B cell (primary cell): Measurements from ENCODE around the gene ERLEC1. TPM values are rescaled to one million over a fixed set of nuclear protein-coding genes. Genes with fewer than 3 reads are reported as not detected.
A peak's percentile ranks its signal among the peaks of the same experiment; 100 is the strongest.

Experiments
- ATAC-seq: fragments of 200-7000 bp; cut with Tn5 transposase; one replicate; pipeline ENCODE4 v1.10.0; 2021; ENCODE audit warnings: low read depth, mild to moderate bottlenecking, moderate number of reproducible peaks, moderate library complexity
- CTCF ChIA-PET: fragments of 350-600 bp; sonication (Branson Sonifier 250); formaldehyde crosslinking; loops from one replicate; lab custom pipeline; 2021; ENCODE audit warnings: antibody characterized with exemption, inconsistent platforms; lab: Charles Lee
- POLR2A ChIA-PET: fragments of 350-600 bp; sonication (Branson Sonifier 250); formaldehyde crosslinking; loops from one replicate; lab custom pipeline; 2021; ENCODE audit warnings: antibody characterized with exemption; lab: Charles Lee
- DNase-seq: peaks from one replicate; pipeline ENCODE4 v3.0.0; 2013
- H2AFZ ChIP-seq: 2 replicates; pipeline ENCODE4 v1.6.1; 2012; ENCODE audit warnings: mild to moderate bottlenecking, low read depth, low read length; ENCODE audit not compliant: insufficient read depth, poor library complexity, severe bottlenecking
- H3K27ac ChIP-seq, 2 donors: 1 replicate in 1 of 2; 2 replicates in 1 of 2; pipeline ENCODE4 v1.5.1; 2012 to 2013; ENCODE audit warnings: low read length in 2 of 2, mild to moderate bottlenecking in 2 of 2, moderate library complexity in 1 of 2
- H3K27me3 ChIP-seq, 4 experiments: fragments of 200-600 bp in 1 of 4; sonication (generic) in 1 of 4; replicated peaks in 1 of 4; 1 replicate in 2 of 4; 2 replicates in 2 of 4; pipeline versions ENCODE4 v1.6.1 to v1.7.0; 2013 to 2016; ENCODE audit warnings: low read length in 3 of 4, mild to moderate bottlenecking in 2 of 4, mixed read lengths in 1 of 4, moderate library complexity in 1 of 4; ENCODE audit not compliant: insufficient read depth in 4 of 4, control insufficient read depth in 3 of 4; ENCODE audit errors: control extremely low read depth in 1 of 4
- H3K36me3 ChIP-seq, 2 experiments: replicated peaks in 1 of 2; 1 replicate in 1 of 2; 2 replicates in 1 of 2; pipeline versions ENCODE4 v1.6.1 to v1.7.1; 2013; ENCODE audit warnings: low read length in 1 of 2; ENCODE audit not compliant: insufficient read depth in 2 of 2, control insufficient read depth in 1 of 2; ENCODE audit errors: control extremely low read depth in 1 of 2, extremely low read depth in 1 of 2
- H3K4me1 ChIP-seq, 2 donors: fragments of 200-600 bp in 1 of 2; sonication (generic) in 1 of 2; 1 replicate in 1 of 2; 2 replicates in 1 of 2; pipeline versions ENCODE4 v1.5.1 to v1.6.1; 2013 to 2017; ENCODE audit warnings: low read length in 2 of 2; ENCODE audit not compliant: control insufficient read depth in 2 of 2, insufficient read depth in 2 of 2
- H3K4me2 ChIP-seq: replicated peaks from 2 replicates; pipeline ENCODE3; 2012; ENCODE audit warnings: mild to moderate bottlenecking, low read depth, low read length; ENCODE audit not compliant: poor library complexity, severe bottlenecking
- H3K4me3 ChIP-seq, 5 experiments: fragments of 200-600 bp in 1 of 5; sonication (generic) in 1 of 5; 1 replicate in 3 of 5; 2 replicates in 2 of 5; pipeline versions ENCODE4 v1.5.1 to v1.7.0; 2011 to 2016; ENCODE audit warnings: low read length in 4 of 5, mild to moderate bottlenecking in 4 of 5, low read depth in 2 of 5, control low read depth in 1 of 5, moderate library complexity in 1 of 5; ENCODE audit not compliant: insufficient read depth in 1 of 5; ENCODE audit errors: control extremely low read depth in 1 of 5, extremely low read depth in 1 of 5
- H3K79me2 ChIP-seq: fragments of 200-600 bp; sonication (generic); one replicate; pipeline ENCODE4 v1.6.0; 2016; ENCODE audit warnings: low read length; ENCODE audit not compliant: control insufficient read depth, insufficient read depth
- H3K9ac ChIP-seq: fragments of 200-600 bp; sonication (generic); 2 replicates; pipeline ENCODE4 v1.6.1; 2017; ENCODE audit warnings: mild to moderate bottlenecking, low read length, moderate library complexity
- H3K9me3 ChIP-seq, 3 donors: one replicate each; pipeline versions ENCODE4 v1.6.1 to v1.7.1; 2013; ENCODE audit warnings: low read length in 2 of 3; ENCODE audit not compliant: control insufficient read depth in 2 of 3, insufficient read depth in 1 of 3; ENCODE audit errors: control extremely low read depth in 1 of 3
- H4K20me1 ChIP-seq: 2 replicates; pipeline ENCODE4 v1.6.0; 2012; ENCODE audit warnings: mild to moderate bottlenecking, low read length; ENCODE audit not compliant: insufficient read depth, control insufficient read depth, poor library complexity, severe bottlenecking
- H3K27ac Mint-ChIP-seq: one replicate; pipeline ENCODE4 v1.8.0; 2021; ENCODE audit warnings: mixed read lengths
- H3K27me3 Mint-ChIP-seq: one replicate; pipeline ENCODE4 v1.8.0; 2021; ENCODE audit warnings: mixed read lengths
- H3K4me1 Mint-ChIP-seq: one replicate; pipeline ENCODE4 v1.8.0; 2021; ENCODE audit warnings: mixed read lengths
- H3K4me3 Mint-ChIP-seq: one replicate; pipeline ENCODE4 v1.8.0; 2021; ENCODE audit warnings: mixed read lengths
- H3K9me3 Mint-ChIP-seq: one replicate; pipeline ENCODE4 v1.8.0; 2022; ENCODE audit warnings: mixed read lengths; ENCODE audit not compliant: insufficient read depth
- CTCF ChIP-seq: fragments of 200-600 bp; IDR thresholded peaks from one replicate; pipeline ENCODE4 v1.8.0; 2022; ENCODE audit warnings: antibody characterized with exemption, mild to moderate bottlenecking
- EZH2 ChIP-seq: IDR thresholded peaks from 2 replicates; pipeline ENCODE4 v1.6.1; 2012; ENCODE audit warnings: borderline replicate concordance, low read depth, mild to moderate bottlenecking, moderate library complexity, low read length; ENCODE audit not compliant: insufficient read depth, poor library complexity, severe bottlenecking
- WGBS: methylation state at CpG from one replicate; pipeline ENCODE4 v1.1.5; 2013; ENCODE audit warnings: missing lambda C conversion rate; ENCODE audit not compliant: insufficient coverage; 5-methylcytosine and 5-hydroxymethylcytosine counted together
- intact Hi-C: fragments of 100-400 bp; cut with micrococcal nuclease; formaldehyde crosslinking; loops from one replicate; pipeline ENCODE4 v1.10.0; 2022
- polyA plus RNA-seq: library from polyadenylated mRNA; depleted of rRNA; stranded (reverse); fragments of >200 nt; gene quantifications from 2 replicates; pipeline ENCODE4 v1.2.3, GENCODE V29; 2012
- total RNA-seq, 2 donors: library from RNA; stranded (reverse); fragments of 120-200 nt in 1 of 2; gene quantifications; 1 replicate in 1 of 2; 2 replicates in 1 of 2; pipeline versions ENCODE4 v1.2.3 to v1.2.4, GENCODE V29; 2013 to 2022

The ERLEC1 gene
- total and polyA plus RNA-seq, 2 donors (not counting 1 experiment from before 2014, with no cell fraction given) = 20.4 to 22.9 TPM

- TF ChIP-seq EZH2 (no peak), CTCF (no peak)
- no peak overlapping the region for H3K4me3 ChIP-seq
- ATAC-seq = no peak
- H3K9me3 Mint-ChIP-seq = no peaks in the 10 kb centered on the region
- peaks cover 31% of the 10 kb centered on the region for H3K4me1 Mint-ChIP-seq
- H4K20me1 ChIP-seq = no peaks in the 10 kb centered on the region
- H3K4me1 ChIP-seq = peaks cover 7 to 10% of the 10 kb centered on the region in 2 donors
- H3K4me3 Mint-ChIP-seq = no peak overlapping the region
- no peak overlapping the region for H2AFZ ChIP-seq
- H3K79me2 ChIP-seq = peaks cover 44% of the 10 kb centered on the region
- no peaks in the 10 kb centered on the region for H3K27me3 Mint-ChIP-seq
- peak overlapping the region in 1 of 2 donors; percentile 34 for H3K27ac ChIP-seq
- DNase-seq = no peak
- intact Hi-C loops = no loop called here
- no peak overlapping the region for H3K27ac Mint-ChIP-seq
- H3K27me3 ChIP-seq = no peaks in the 10 kb centered on the region
- WGBS = 89% methylated on average over 1 of the region's 4 CpGs
- CTCF ChIA-PET = no interaction called here
- POLR2A ChIA-PET = interaction anchor here (0.7 kb wide), 1 partner anchor 1417 kb away, joined by 16 read pairs; no protein-coding TSS in a partner anchor
- H3K9ac ChIP-seq = no peak overlapping the region
- no peaks in the 10 kb centered on the region for H3K36me3 ChIP-seq
- H3K4me2 ChIP-seq = no peak overlapping the region
- H3K9me3 ChIP-seq = no peaks in the 10 kb centered on the region
These were observed 16.6 kb upstream of the ERLEC1 start for GRCh38 chr2:53770264-53770663.

GRCh38 chr2:53777134-53777533, 9.7 kb upstream of the ERLEC1 start:
- Mint-ChIP-seq H3K27me3 (no peaks in the 10 kb centered on the region), H3K27ac (no peak overlapping the region), H3K9me3 (no peaks in the 10 kb centered on the region), H3K4me1 (peaks cover 20% of the 10 kb centered on the region), H3K4me3 (no peak overlapping the region)
- POLR2A ChIA-PET = no interaction called here
- ATAC-seq = no peak
- Histone ChIP-seq H3K27ac (peak overlapping the region in 1 of 2 donors; percentile 17), H3K4me3 (no peak overlapping the region), H3K27me3 (no peaks in the 10 kb centered on the region), H3K36me3 (peaks cover 11 to 16% of the 10 kb centered on the region in 2 experiments), H3K79me2 (peaks cover 61% of the 10 kb centered on the region), H3K9me3 (no peaks in the 10 kb centered on the region), H3K4me1 (no peaks in the 10 kb centered on the region), H3K4me2 (no peak overlapping the region), H4K20me1 (peaks cover 15% of the 10 kb centered on the region), H3K9ac (no peak overlapping the region), H2AFZ (no peak overlapping the region)
- no peak for DNase-seq
- WGBS = 71% methylated on average over 1 of the region's 1 CpG
- no peak for TF ChIP-seq CTCF
- TF ChIP-seq EZH2 = no peak
- CTCF ChIA-PET = no interaction called here
- intact Hi-C loops = no loop called here
